NCI-H2196 treated with DMSO at 0.1 percent for 48 hours (cell line): ENCODE results near the gene ZNF827.

Source experiments
- DNase-seq: peaks from one replicate; lab custom pipeline; 2025; ENCODE audit not compliant: unreplicated experiment; lab: John Stamatoyannopoulos, UW

The ZNF827 gene

DNA sequence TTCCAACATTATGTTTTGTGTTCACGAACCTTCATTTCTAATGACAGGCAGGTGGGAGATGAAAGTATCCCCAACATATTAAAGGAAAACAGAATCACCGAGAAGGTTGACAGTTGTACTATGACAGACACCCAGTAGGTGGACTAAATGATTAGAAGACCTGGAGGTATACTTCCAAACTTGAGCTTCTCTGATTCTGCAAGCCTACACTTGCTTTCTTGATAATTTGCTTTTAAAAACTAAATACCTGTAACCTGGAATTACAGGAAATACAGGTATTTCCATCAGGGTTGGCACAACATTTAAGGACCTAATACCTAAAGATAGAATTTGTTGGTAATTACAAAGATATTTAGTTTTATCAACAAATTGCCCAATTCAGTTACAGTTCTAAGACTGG, 215.3 kb downstream of the ZNF827 start:
- no peak for DNase-seq

- no peak for DNase-seq
Measured at GRCh38 chr4:145722561-145722960, 216.1 kb downstream of the ZNF827 start.

DNA sequence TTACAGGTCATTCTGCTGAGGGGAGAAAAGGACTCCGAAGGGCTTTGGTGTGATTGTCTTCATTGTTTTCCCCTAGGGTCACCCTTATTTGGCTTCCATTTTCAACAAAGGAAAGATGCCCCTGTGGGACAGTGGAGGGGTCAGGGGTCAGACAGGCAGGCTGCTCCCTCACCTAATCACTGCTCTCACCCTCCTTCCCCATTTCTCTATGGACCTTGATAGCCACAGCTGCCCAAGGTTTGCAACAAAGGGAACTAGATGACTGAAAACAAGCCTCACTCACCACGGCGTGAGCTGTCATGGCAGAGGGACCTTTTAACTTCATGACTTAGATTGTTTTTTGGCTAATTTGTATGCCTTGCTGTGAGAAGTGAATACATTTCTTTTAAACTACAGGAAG, 218.0 kb downstream of the ZNF827 start:
- DNase-seq = no peak

DNA sequence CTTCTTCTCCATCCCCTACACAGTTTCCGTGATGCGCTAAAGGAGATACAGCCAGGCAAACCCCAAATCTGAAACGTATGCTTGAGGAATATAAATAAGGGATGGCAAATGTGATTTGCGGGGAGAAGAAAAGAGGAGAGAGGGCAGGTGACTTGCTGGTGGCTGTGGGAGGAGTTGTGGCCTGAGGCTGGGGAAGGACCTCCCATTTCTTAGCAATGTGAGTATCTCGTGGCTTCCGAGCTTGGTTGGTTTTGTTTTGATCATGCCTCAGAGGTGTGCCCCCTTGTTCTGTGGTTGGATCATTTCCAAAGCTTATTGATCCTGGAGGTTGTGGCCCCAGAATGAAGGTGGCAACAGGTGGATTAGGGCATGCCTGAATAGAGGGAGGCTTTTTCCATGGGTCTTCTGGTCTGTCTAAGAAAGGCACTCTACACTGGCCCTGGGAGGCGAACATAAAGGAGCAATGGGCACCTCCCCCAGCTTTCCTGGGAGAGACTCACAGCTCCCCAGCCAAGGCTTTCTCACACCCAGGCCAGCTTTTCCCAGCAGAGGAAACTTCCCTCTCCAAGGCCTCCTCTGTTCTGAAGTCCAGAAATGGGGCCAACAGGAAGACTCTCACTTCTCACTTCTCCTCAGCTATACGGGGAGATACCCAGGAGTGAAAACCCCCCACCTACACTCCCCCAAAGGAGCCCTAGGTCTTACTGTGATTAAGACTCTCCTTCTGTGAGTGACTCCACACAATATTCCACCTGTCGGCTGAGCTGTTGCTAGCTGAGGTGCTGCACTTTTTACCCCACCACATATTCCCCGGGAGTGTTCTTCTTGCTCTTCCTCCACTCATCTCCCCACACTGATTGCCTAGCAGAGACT, 218.6 kb downstream of the ZNF827 start:
- no peak for DNase-seq

DNA sequence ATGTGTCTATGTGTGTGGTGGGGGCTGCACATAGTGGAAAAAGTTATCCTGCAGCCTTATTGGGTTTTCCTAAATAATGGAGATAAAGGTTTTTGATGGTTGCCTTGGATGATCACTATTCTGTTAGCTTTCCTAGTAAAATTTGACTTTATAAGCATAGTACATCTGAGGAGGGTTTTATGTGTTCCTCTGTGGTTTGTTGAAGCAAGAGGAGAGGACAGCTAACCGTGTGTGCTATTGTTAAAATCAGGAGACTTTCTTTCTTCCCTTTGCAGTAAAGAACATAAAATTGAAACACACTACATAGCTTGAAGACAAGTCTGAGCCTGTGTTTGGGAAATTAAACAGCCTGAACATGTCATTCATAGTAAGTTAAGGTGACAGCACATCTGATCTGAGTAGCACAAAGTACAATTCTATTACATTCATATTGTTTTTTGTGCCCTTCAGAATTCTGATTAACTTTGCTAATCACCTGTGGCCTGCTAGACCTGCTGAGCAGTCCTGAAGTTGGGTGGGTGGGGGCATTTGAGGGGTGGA, 221.9 kb downstream of the ZNF827 start:
- DNase-seq = no peak

GRCh38 chr4:145716200-145716599, 222.4 kb downstream of the ZNF827 start:
- DNase-seq = no peak

- DNase-seq = no peak
Measured at GRCh38 chr4:145709843-145710242, 228.8 kb downstream of the ZNF827 start.

GRCh38 chr4:145709336-145709735, 229.3 kb downstream of the ZNF827 start:
- no peak for DNase-seq
